GM12872 (cell line): ENCODE results near the gene PLIN3.

Source experiments
- TF ChIP-seq, protein P1 (sequence below): IDR thresholded peaks from 3 replicates; pipeline ENCODE4 v1.5.1; 2011; ENCODE audit warnings: low read depth, mild to moderate bottlenecking, low read length, moderate library complexity; ENCODE audit not compliant: insufficient read depth

Gene PLIN3

DNA sequence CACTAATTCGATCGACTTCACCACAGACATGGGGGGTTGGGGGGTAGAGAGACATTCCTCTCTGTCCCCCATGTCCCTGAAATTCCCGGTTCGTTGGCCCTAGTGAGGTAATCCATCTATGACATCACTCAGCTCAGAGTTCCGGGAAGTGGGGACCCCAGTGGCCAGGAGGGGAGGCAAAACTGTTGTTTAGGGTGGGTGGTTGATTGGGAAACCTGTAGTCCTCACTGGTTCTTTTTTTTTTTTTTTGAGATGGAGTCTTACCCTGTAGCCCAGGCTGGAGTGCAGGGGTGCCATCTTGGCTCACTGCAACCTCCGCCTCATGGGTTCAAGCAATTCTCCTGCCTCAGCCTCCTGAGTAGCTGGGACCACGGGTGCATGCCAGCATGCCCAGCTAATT is 35.3 kb upstream of the PLIN3 start, which contains the start of gene ARRDC5:
Gene ARRDC5, minus strand, starts transcription at position 101 of the 400 bp plus-strand sequence. Its CDS starts 71 bp downstream, at position 30.
- TF ChIP-seq, protein P1, sequence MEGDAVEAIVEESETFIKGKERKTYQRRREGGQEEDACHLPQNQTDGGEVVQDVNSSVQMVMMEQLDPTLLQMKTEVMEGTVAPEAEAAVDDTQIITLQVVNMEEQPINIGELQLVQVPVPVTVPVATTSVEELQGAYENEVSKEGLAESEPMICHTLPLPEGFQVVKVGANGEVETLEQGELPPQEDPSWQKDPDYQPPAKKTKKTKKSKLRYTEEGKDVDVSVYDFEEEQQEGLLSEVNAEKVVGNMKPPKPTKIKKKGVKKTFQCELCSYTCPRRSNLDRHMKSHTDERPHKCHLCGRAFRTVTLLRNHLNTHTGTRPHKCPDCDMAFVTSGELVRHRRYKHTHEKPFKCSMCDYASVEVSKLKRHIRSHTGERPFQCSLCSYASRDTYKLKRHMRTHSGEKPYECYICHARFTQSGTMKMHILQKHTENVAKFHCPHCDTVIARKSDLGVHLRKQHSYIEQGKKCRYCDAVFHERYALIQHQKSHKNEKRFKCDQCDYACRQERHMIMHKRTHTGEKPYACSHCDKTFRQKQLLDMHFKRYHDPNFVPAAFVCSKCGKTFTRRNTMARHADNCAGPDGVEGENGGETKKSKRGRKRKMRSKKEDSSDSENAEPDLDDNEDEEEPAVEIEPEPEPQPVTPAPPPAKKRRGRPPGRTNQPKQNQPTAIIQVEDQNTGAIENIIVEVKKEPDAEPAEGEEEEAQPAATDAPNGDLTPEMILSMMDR: no peak

DNA sequence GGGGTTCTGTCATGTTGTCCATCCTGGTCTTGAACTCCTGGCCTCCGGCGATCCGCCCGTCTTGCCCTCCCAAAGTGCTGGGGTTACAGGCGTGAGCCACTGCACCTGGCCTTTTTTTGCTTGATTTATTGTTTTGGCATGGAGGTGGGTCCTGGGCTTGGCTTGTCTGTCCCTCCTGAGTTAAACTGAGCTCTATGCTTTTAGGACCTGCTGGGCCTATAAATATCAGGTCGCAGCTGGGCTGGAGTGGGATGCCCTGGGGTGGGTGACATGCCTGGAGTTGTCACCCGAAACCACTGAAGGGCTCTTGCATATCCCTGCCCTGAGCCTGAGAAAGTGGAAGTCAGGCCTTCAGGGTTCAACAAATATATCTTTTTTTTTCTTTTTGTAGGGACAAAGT is 29.7 kb upstream of the PLIN3 start:
- TF ChIP-seq, protein P1: no peak

GRCh38 chr19:4896372-4896771 is 28.9 kb upstream of the PLIN3 start:
- TF ChIP-seq, protein P1: no peak

GRCh38 chr19:4891066-4891465 is 23.6 kb upstream of the PLIN3 start:
- TF ChIP-seq, protein P1: no peak

GRCh38 chr19:4889034-4889815 is 21.8 kb upstream of the PLIN3 start:
- TF ChIP-seq, protein P1: no peak

- TF ChIP-seq, protein P1: no peak
Measured at GRCh38 chr19:4879041-4879440, 11.6 kb upstream of the PLIN3 start.

- TF ChIP-seq, protein P1: no peak
Measured at GRCh38 chr19:4878491-4878968, 11.1 kb upstream of the PLIN3 start.
